HepG2 (cell line): Measurements from ENCODE around the gene CD8A. TPM values are rescaled to one million over a fixed set of nuclear protein-coding genes. Genes with fewer than 3 reads are reported as not detected.

Experiments
- BRCA1 ChIP-seq: sonication (generic); formaldehyde crosslinking; IDR thresholded peaks from 2 replicates; pipeline ENCODE4 v1.4.0; 2020; ENCODE audit warnings: missing genetic modification reagents
- ERF ChIP-seq: IDR thresholded peaks from 2 replicates; pipeline ENCODE4 v1.6.1; 2018; ENCODE audit warnings: missing biosample characterization, missing genetic modification reagents
- KAT2B ChIP-seq: fragments of 150-350 bp; IDR thresholded peaks from 2 replicates; pipeline ENCODE4 v1.6.1; 2014; ENCODE audit warnings: low read depth, low read length, borderline replicate concordance
- KAT8 ChIP-seq: IDR thresholded peaks from 2 replicates; pipeline ENCODE4 v1.6.1; 2016; ENCODE audit warnings: missing genetic modification reagents, missing compliant biosample characterization
- MIXL1 ChIP-seq: IDR thresholded peaks from 2 replicates; pipeline ENCODE4 v1.6.1; 2016
- MYC ChIP-seq: sonication (generic); formaldehyde crosslinking; IDR thresholded peaks from 2 replicates; pipeline ENCODE4 v1.9.0; 2021; ENCODE audit warnings: missing genetic modification reagents, borderline replicate concordance
- NBN ChIP-seq: fragments of 450-650 bp; conservative IDR thresholded peaks from 2 replicates; pipeline ENCODE4 v1.6.1; 2017
- NR2F6 ChIP-seq, 2 experiments: IDR thresholded peaks; 2 replicates each; pipeline ENCODE4 v1.6.1; 2016; ENCODE audit warnings: antibody characterized with exemption in 1 of 2, mild to moderate bottlenecking in 1 of 2
- POGZ ChIP-seq: sonication (generic); formaldehyde crosslinking; IDR thresholded peaks from 2 replicates; pipeline ENCODE4 v1.4.0; 2020; ENCODE audit warnings: mild to moderate bottlenecking, missing genetic modification reagents
- SNRNP70 ChIP-seq: fragments of 200-400 bp; formaldehyde crosslinking; IDR thresholded peaks from 2 replicates; pipeline ENCODE4 v1.6.1; 2017; ENCODE audit warnings: mild to moderate bottlenecking, low read depth, low read length, moderate library complexity
- SP1 ChIP-seq, 2 experiments: fragments of 450-650 bp in 1 of 2; sonication (generic) in 1 of 2; formaldehyde crosslinking in 1 of 2; IDR thresholded peaks; 2 replicates each; pipeline versions ENCODE4 v1.4.0 to v1.6.1; 2016 to 2020; ENCODE audit warnings: missing genetic modification reagents in 1 of 2
- TCF7 ChIP-seq: sonication (generic); IDR thresholded peaks from 2 replicates; pipeline ENCODE4 v1.6.1; 2016; ENCODE audit warnings: antibody characterized with exemption, low read depth
- THRA ChIP-seq: sonication (generic); formaldehyde crosslinking; IDR thresholded peaks from 2 replicates; pipeline ENCODE4 v1.4.0; 2020; ENCODE audit warnings: missing genetic modification reagents, borderline replicate concordance
- YEATS4 ChIP-seq: sonication (generic); formaldehyde crosslinking; IDR thresholded peaks from 2 replicates; pipeline ENCODE4 v1.4.0; 2020; ENCODE audit warnings: missing genetic modification reagents, borderline replicate concordance
- ZBTB26 ChIP-seq: IDR thresholded peaks from 2 replicates; pipeline ENCODE4 v1.6.1; 2016; ENCODE audit warnings: missing compliant biosample characterization, missing genetic modification reagents, borderline replicate concordance
- ZFP90 ChIP-seq: sonication (generic); formaldehyde crosslinking; IDR thresholded peaks from 2 replicates; pipeline ENCODE4 v1.8.0; 2022; ENCODE audit warnings: missing genetic modification reagents, mild to moderate bottlenecking, inconsistent platforms, borderline replicate concordance
- ZNF230 ChIP-seq: sonication (generic); formaldehyde crosslinking; IDR thresholded peaks from 2 replicates; pipeline ENCODE4 v1.4.0; 2020; ENCODE audit warnings: mild to moderate bottlenecking, missing genetic modification reagents
- ZNF280D ChIP-seq: sonication (generic); formaldehyde crosslinking; IDR thresholded peaks from 2 replicates; pipeline ENCODE4 v1.5.1; 2020; ENCODE audit warnings: mild to moderate bottlenecking, missing genetic modification reagents
- ZNF556 ChIP-seq: sonication (generic); formaldehyde crosslinking; IDR thresholded peaks from 2 replicates; pipeline ENCODE4 v1.4.0; 2020; ENCODE audit warnings: mild to moderate bottlenecking, missing genetic modification reagents, borderline replicate concordance
- ZNF614 ChIP-seq: IDR thresholded peaks from 2 replicates; pipeline ENCODE4 v1.6.1; 2018; ENCODE audit warnings: missing biosample characterization, missing genetic modification reagents, inconsistent platforms, borderline replicate concordance
- ZNF670 ChIP-seq: sonication (generic); formaldehyde crosslinking; IDR thresholded peaks from 2 replicates; pipeline ENCODE4 v1.8.0; 2022; ENCODE audit warnings: mild to moderate bottlenecking, missing genetic modification reagents, borderline replicate concordance
- ZNF678 ChIP-seq: sonication (generic); formaldehyde crosslinking; IDR thresholded peaks from 2 replicates; pipeline ENCODE4 v1.4.0; 2020; ENCODE audit warnings: mild to moderate bottlenecking, missing genetic modification reagents
- ZSCAN20 ChIP-seq: sonication (generic); formaldehyde crosslinking; IDR thresholded peaks from 2 replicates; pipeline ENCODE4 v1.4.0; 2020; ENCODE audit warnings: missing genetic modification reagents, mild to moderate bottlenecking, borderline replicate concordance
- ZSCAN29 ChIP-seq: sonication (generic); formaldehyde crosslinking; conservative IDR thresholded peaks from 2 replicates; pipeline ENCODE4 v1.4.0; 2020; ENCODE audit warnings: mild to moderate bottlenecking, missing genetic modification reagents
- polyA plus RNA-seq, 8 experiments: library from polyadenylated mRNA; depleted of rRNA in 3 of 8; stranded (reverse) in 7 of 8; unstranded in 1 of 8; fragments of >200 nt; fragmentation: Illumina TruSeq in 4 of 8; extraction: Trizol in 4 of 8; gene quantifications; 2 replicates each; pipeline versions ENCODE4 v1.2.1 to v1.2.3, GENCODE V29; 2011 to 2016; ENCODE audit warnings: low read depth in 4 of 8, missing spikeins in 1 of 8, mixed read lengths in 1 of 8; ENCODE audit not compliant: insufficient read depth in 1 of 8
- total RNA-seq, 5 experiments: library from RNA; depleted of rRNA; stranded (reverse); fragments of >200 nt; fragmentation: Illumina TruSeq; extraction: Trizol; gene quantifications; 2 replicates each; pipeline ENCODE4 v1.2.3, GENCODE V29; 2016; ENCODE audit warnings: low read depth in 1 of 5

CD8A gene
- total and polyA plus RNA-seq, 2 of the 13 experiments (the other 11 are each of a cell fraction or from before 2014, with no cell fraction given), result 0.09 TPM; not detected in 1

GRCh38 chr2:86808315-86809161 is 17.8 kb upstream of the CD8A start (continued):
- TF ChIP-seq MIXL1 (CRISPR knock-in tag), result peak; percentile 49; the same call in 1 of the 2 replicates
- TF ChIP-seq ZNF280D (CRISPR knock-in tag), result peak; percentile 38; the same call in 1 of the 2 replicates
- peak; percentile 89; the same call in 1 of the 2 replicates for TF ChIP-seq ZSCAN29 (CRISPR knock-in tag)
- 0 out of 2 replicates have a peak, but pooled peaks have one; percentile 43 for TF ChIP-seq ZNF614 (CRISPR knock-in tag)
- 0 out of 2 replicates have a peak, but pooled peaks have one; percentile 21 for TF ChIP-seq YEATS4 (CRISPR knock-in tag)
- TF ChIP-seq MYC, result 0 out of 2 replicates have a peak, but pooled peaks have one; percentile 53
- TF ChIP-seq THRA (CRISPR knock-in tag), result peak; percentile 81
- no peak for TF ChIP-seq NBN
- TF ChIP-seq ZFP90, result peak; percentile 46; the same call in 1 of the 2 replicates
- peak; percentile 75 for TF ChIP-seq ZBTB26
- peak; percentile 69 for TF ChIP-seq KAT8
- TF ChIP-seq ZSCAN20, result 0 out of 2 replicates have a peak, but pooled peaks have one; percentile 56
- peak; percentile 75; the same call in 1 of the 2 replicates for TF ChIP-seq ZNF556
- TF ChIP-seq SNRNP70, result no peak
- TF ChIP-seq TCF7, result no peak
- peak; percentile 62; the same call in 1 of the 2 replicates for TF ChIP-seq ZNF230 (CRISPR knock-in tag)
- TF ChIP-seq ZNF670, result no peak; the same call in 1 of the 2 replicates
- TF ChIP-seq ZNF678 (CRISPR knock-in tag), result peak; percentile 67; the same call in 1 of the 2 replicates
- 0 out of 2 replicates have a peak, but pooled peaks have one; percentile 13 for TF ChIP-seq NR2F6 (IDR thresholded peaks at IDR 0.05)
- peak; percentile 70 for TF ChIP-seq NR2F6 (CRISPR knock-in tag; IDR thresholded peaks at IDR 0.05)
- peak; percentile 51 for TF ChIP-seq POGZ (CRISPR knock-in tag)
- 0 out of 2 replicates have a peak, but pooled peaks have one; percentile 36 for TF ChIP-seq BRCA1 (CRISPR knock-in tag)
- no peak for TF ChIP-seq KAT2B
- no peak for TF ChIP-seq SP1 (IDR thresholded peaks at IDR 0.05)
- TF ChIP-seq SP1 (CRISPR knock-in tag; IDR thresholded peaks at IDR 0.05), result no peak
- peak; percentile 77 for TF ChIP-seq ERF (CRISPR knock-in tag)
